Adrenal gland (tissue), 5 donors: ENCODE results near the gene FLT1.

ENCODE experiments used
- POLR2A ChIP-seq, 2 donors: fragments of 450-650 bp; IDR thresholded peaks; one replicate each; pipeline ENCODE4 v1.6.1; 2017; ENCODE audit warnings: antibody characterized with exemption in 2 of 2, mild to moderate bottlenecking in 2 of 2, moderate library complexity in 1 of 2
- TF ChIP-seq, protein P1 (sequence below), 6 experiments: fragments of 450-650 bp in 4 of 6; fragments of 200-600 bp in 2 of 6; sonication (generic) in 1 of 6; IDR thresholded peaks; 1 replicate in 5 of 6; 2 replicates in 1 of 6; pipeline versions ENCODE4 v1.5.1 to v1.8.0; 2016 to 2021; ENCODE audit warnings: antibody characterized with exemption in 6 of 6, mild to moderate bottlenecking in 2 of 6, moderate library complexity in 1 of 6
- donor health status: DM: no; HTN: no; CAD: no.

GRCh38 chr13:28457521-28457920 is 37.4 kb downstream of the FLT1 start:
- no peak for TF ChIP-seq POLR2A (IDR thresholded peaks at IDR 0.05)
- TF ChIP-seq, protein P1, sequence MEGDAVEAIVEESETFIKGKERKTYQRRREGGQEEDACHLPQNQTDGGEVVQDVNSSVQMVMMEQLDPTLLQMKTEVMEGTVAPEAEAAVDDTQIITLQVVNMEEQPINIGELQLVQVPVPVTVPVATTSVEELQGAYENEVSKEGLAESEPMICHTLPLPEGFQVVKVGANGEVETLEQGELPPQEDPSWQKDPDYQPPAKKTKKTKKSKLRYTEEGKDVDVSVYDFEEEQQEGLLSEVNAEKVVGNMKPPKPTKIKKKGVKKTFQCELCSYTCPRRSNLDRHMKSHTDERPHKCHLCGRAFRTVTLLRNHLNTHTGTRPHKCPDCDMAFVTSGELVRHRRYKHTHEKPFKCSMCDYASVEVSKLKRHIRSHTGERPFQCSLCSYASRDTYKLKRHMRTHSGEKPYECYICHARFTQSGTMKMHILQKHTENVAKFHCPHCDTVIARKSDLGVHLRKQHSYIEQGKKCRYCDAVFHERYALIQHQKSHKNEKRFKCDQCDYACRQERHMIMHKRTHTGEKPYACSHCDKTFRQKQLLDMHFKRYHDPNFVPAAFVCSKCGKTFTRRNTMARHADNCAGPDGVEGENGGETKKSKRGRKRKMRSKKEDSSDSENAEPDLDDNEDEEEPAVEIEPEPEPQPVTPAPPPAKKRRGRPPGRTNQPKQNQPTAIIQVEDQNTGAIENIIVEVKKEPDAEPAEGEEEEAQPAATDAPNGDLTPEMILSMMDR (IDR thresholded peaks at IDR 0.05), result no peak
